Activated naive CD4-positive, alpha-beta T cell treated with anti-CD3 and anti-CD28 coated beads for 36 hours (primary cell): ENCODE results near the gene ZNF524. TPM values are rescaled to one million over a fixed set of nuclear protein-coding genes. Genes with fewer than 3 reads are reported as not detected.
"Not testable (repeated sequence)": the region's sequence is repeated elsewhere in the genome, so short reads cannot be mapped to it uniquely, and the experiment has no call there.

Experiments used
- CTCF ChIA-PET: fragments of 350-600 bp; sonication (Branson Sonifier 250); formaldehyde crosslinking; loops from one replicate; lab custom pipeline; 2021; ENCODE audit warnings: antibody characterized with exemption; lab: Charles Lee
- DNase-seq: peaks from one replicate; pipeline ENCODE4 v3.0.0-alpha.2; 2020
- H3K27ac Mint-ChIP-seq: one replicate; pipeline ENCODE4 v1.8.0; 2021; ENCODE audit warnings: mild to moderate bottlenecking, mixed read lengths
- H3K27me3 Mint-ChIP-seq: one replicate; pipeline ENCODE4 v1.8.0; 2021; ENCODE audit warnings: low read depth, mixed read lengths
- H3K36me3 Mint-ChIP-seq: one replicate; pipeline ENCODE4 v1.8.0; 2021; ENCODE audit warnings: low read depth, mixed read lengths
- H3K4me1 Mint-ChIP-seq: one replicate; pipeline ENCODE4 v1.8.0; 2021; ENCODE audit warnings: low read depth, mixed read lengths
- H3K4me3 Mint-ChIP-seq: one replicate; pipeline ENCODE4 v1.8.0; 2021; ENCODE audit warnings: mild to moderate bottlenecking, moderate library complexity, mixed read lengths
- H3K9me3 Mint-ChIP-seq: one replicate; pipeline ENCODE4 v1.8.0; 2021; ENCODE audit warnings: mixed read lengths
- intact Hi-C: fragments of 100-400 bp; cut with micrococcal nuclease; formaldehyde crosslinking; loops from one replicate; pipeline ENCODE4 v1.15.1; 2023
- total RNA-seq, 2 experiments: library from RNA; stranded (reverse); gene quantifications; one replicate each; pipeline ENCODE4 v1.2.3, GENCODE V29; 2021

Gene ZNF524
- total RNA-seq, 2 experiments from 2014 or later = 20.9 to 23.0 TPM

DNA sequence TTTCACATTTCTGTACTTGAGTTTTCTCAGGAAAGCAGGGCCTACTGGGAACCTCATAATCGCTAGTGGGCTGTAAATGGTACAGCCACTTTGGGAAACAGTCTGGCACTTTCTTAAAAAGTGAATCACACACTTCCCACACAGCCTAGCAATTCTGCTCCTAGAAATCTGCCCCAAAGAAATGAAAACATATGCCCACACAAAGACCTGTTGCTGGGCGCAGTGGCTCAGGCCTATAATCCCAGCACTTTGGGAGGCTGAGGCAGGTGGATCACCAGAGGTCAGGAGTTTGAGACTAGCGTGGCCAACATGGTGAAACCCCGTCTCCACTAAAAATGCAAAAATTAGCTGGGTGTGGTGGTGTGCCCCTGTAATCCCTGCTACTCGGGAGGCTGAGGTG, 30.6 kb upstream of the ZNF524 start:
- H3K27ac Mint-ChIP-seq, H3K9me3 Mint-ChIP-seq, intact Hi-C loops, DNase-seq, H3K36me3 Mint-ChIP-seq, H3K4me1 Mint-ChIP-seq, H3K4me3 Mint-ChIP-seq, H3K27me3 Mint-ChIP-seq: not testable (repeated sequence)
- CTCF ChIA-PET = interaction anchor here (0.7 kb wide), 1 partner anchor 717 kb away, joined by 3 read pairs; no protein-coding TSS in a partner anchor

- peaks cover 12% of the 10 kb centered on the region for H3K36me3 Mint-ChIP-seq
- H3K9me3 Mint-ChIP-seq, intact Hi-C loops, H3K27me3 Mint-ChIP-seq, DNase-seq, H3K4me3 Mint-ChIP-seq, H3K27ac Mint-ChIP-seq, H3K4me1 Mint-ChIP-seq: not testable (repeated sequence)
- CTCF ChIA-PET = interaction anchor here (1.1 kb wide), 1 partner anchor 59 kb away, joined by 3 read pairs; no protein-coding TSS in a partner anchor
These were observed 26.2 kb upstream of the ZNF524 start for GRCh38 chr19:55573929-55574328.

DNA sequence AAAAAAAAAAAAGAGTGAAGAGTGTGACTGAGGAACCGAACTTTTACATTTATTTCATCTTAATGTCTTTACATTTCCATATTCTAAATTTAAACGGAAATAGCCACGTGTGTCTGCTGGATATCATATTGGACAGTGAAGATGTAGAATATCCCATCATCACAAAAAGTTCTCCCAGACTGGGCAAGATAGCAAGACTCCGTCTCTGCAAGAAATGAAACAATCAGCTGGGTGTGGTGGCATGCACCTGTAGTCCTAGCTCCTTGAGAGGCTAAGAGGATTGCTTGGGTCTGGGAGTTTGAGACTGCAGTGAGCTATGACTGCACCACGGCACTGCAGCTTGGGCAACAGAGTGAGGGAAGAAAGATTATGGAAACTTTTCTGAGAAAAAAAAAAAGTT, 23.3 kb upstream of the ZNF524 start:
- H3K27me3 Mint-ChIP-seq = no peaks in the 10 kb centered on the region
- H3K4me3 Mint-ChIP-seq = no peak overlapping the region
- intact Hi-C loops = no loop called here
- no peak for DNase-seq
- peaks cover 18% of the 10 kb centered on the region for H3K36me3 Mint-ChIP-seq
- peaks cover 2% of the 10 kb centered on the region for H3K9me3 Mint-ChIP-seq
- H3K27ac Mint-ChIP-seq = no peak overlapping the region
- peaks cover 16% of the 10 kb centered on the region for H3K4me1 Mint-ChIP-seq
- CTCF ChIA-PET = no interaction called here

DNA sequence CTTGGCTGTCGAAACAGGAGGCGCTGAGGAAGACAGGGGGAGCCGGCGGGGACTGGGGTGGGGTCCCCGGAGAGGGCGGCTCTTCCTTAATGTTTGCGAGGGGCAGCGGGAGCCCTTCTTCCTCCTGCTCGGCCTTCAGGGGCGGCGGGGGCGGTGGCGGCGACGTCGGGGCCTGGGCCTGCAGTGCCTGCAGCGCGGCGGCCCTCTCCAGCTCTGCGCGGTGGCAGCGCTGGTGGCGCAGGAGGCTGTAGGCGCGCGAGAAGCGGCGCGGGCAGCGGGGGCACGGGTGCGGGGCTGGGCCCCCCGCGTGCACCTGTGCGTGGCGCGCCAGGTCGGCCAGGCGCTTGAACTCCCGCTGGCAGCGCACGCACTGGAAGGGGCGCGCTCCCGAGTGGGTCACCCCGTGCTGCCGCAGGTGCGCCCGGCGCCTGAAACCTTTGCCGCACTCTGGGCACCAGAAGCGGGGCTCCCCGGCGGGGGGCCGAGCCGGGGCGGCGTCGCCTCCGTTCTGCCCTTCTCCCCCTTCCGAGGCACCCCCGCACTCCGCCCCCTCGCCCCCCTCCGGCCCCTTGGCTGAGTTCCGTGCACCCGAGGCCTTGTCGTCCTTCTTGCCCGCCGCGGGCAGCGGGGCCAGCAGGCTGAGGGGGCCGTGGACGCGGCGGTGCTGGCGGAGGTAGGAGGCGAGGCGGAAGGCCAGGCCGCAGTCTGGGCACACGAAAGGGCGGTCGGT, 21.9 kb upstream of the ZNF524 start:
- Mint-ChIP-seq H3K27me3 (no peaks in the 10 kb centered on the region), H3K9me3 (peaks cover 2% of the 10 kb centered on the region), H3K4me1 (peaks cover 22% of the 10 kb centered on the region), H3K4me3 (no peak overlapping the region), H3K36me3 (peaks cover 18% of the 10 kb centered on the region), H3K27ac (no peak overlapping the region)
- CTCF ChIA-PET = no interaction called here
- DNase-seq = no peak
- intact Hi-C loops = no loop called here

DNA sequence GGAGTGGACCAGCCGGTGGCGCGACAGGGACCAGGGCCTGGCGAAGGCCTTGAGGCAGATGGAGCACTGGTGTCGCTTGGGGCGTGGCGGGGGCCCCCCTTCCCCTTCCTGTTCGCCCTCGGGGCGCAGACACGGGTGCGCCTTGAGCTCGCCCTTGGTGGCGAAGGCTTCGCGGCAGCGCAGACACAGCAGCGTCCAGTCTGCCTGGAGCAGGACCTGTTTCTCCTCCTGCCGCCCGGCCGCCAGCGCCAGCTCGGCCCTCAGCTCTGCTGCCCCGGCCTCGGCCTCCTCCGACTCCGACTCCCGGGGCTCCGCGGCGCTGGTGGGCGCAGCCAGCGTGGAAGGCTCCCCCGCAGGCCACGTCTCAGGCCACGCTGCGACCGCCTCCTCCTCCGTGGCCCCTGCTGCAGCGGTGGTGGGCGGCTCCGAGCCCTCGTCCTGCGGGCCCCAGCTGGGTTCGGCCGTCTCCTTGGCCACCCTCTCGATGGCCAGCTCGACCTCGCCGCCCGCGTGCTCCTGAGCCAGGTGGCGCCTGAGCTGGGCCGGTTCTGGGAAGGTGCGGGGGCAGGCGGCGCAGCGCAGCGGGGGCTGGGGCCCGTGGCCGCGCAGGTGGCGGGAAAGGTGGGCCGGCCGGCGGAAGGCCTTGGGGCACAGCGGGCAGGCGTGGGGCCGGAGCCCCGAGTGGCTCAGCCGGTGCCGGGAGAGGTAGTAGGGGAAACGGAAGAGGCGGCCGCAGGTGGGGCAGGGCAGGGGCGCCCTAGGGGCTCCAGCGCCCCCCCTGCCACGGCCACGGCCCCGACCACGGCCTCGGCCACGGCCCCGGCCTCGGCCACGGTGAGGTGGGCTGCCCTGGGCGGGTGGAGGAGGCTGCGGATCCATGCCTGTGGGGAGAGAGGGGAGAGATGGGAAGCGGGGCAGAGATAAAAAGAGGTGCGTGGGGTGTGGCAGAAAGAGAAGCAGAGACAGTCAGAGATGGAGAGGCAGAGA, 21.0 kb upstream of the ZNF524 start:
- H3K4me3 Mint-ChIP-seq = peak overlapping the region; percentile 76
- H3K9me3 Mint-ChIP-seq = peaks cover 2% of the 10 kb centered on the region
- H3K27ac Mint-ChIP-seq = peak overlapping the region; percentile 72
- peaks cover 22% of the 10 kb centered on the region for H3K4me1 Mint-ChIP-seq
- H3K36me3 Mint-ChIP-seq = peaks cover 18% of the 10 kb centered on the region
- CTCF ChIA-PET = no interaction called here
- DNase-seq = no peak
- intact Hi-C loops = no loop called here
- no peaks in the 10 kb centered on the region for H3K27me3 Mint-ChIP-seq

DNA sequence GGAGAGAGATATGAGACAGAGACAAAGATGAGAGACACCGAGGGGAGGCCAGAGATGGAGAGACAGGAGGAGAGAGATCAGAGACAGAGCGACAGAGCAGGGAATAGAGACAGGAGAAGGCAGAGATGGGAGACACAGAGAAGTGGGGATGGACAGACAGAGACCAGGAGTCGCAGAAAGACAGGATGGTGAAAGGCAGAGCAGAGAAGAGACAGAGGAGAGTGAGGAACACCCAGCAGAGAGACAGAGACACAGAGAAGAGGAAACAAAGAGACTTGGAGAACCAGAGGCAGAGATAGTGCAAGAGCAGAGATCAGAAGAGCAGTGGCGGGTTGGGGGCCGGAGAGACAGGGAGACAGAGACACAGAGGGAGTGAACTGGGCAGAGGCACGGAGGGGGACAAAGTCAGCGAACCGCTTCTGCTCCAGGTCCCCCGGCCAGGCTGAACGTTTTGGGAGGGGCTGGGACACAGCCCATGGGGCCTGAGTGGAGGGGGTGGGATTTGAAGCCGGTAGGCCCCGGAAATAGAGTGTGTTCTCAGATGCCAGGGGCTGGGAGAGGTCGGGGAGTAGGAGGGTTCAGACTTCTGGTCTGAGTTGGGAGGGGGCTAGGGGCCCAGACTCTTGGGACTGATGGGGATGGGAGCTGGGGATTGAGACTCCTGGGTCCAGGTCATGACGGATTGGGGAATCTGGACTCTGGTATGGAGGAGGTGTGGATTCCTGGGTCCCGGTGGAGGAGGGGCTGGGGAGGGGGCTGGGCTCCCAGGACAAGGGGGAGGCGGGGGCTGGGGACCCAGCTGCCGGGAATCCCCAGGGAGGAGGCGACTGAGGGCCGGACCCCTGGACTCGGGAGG, 20.1 kb upstream of the ZNF524 start:
- H3K36me3 Mint-ChIP-seq = peaks cover 18% of the 10 kb centered on the region
- peaks cover 2% of the 10 kb centered on the region for H3K9me3 Mint-ChIP-seq
- peaks cover 22% of the 10 kb centered on the region for H3K4me1 Mint-ChIP-seq
- intact Hi-C loops = loop anchor here (1.0 to 2.0 kb wide), 2 partner anchors 19 to 63 kb away; partner anchors contain the start of gene FIZ1
- no peak for DNase-seq
- H3K4me3 Mint-ChIP-seq = peak overlapping the region; percentile 76
- peak overlapping the region; percentile 72 for H3K27ac Mint-ChIP-seq
- H3K27me3 Mint-ChIP-seq = no peaks in the 10 kb centered on the region
- CTCF ChIA-PET = interaction anchor here (2.7 kb wide), 1 partner anchor 26 kb away, joined by 12 read pairs; the partner anchor contains the start of gene ZNF865

GRCh38 chr19:55580628-55581144, 19.4 kb upstream of the ZNF524 start, which contains the start of gene ZNF579:
Gene ZNF579 (minus strand): TSS chr19:55580848. CDS start chr19:55579639, 1,209 bp downstream.
- H3K9me3 Mint-ChIP-seq = peaks cover 2% of the 10 kb centered on the region
- H3K4me1 Mint-ChIP-seq = peaks cover 27% of the 10 kb centered on the region
- H3K36me3 Mint-ChIP-seq = peaks cover 18% of the 10 kb centered on the region
- CTCF ChIA-PET = interaction anchor here (1.8 to 2.7 kb wide), 2 partner anchors 25 to 77 kb away, joined by 7 to 12 read pairs; partner anchors contain the start of gene ZNF865
- peak within 1 kb of the TSS; percentile 76 for H3K4me3 Mint-ChIP-seq
- H3K27ac Mint-ChIP-seq = peak within 1 kb of the TSS; percentile 72
- DNase-seq = peak; percentile 89
- intact Hi-C loops = loop anchor here (1.0 to 2.0 kb wide), 2 partner anchors 18 to 63 kb away; partner anchors contain the start of gene FIZ1
- no peaks in the 10 kb centered on the region for H3K27me3 Mint-ChIP-seq

- CTCF ChIA-PET = interaction anchor here (0.6 to 2.7 kb wide), 4 partner anchors 25 to 906 kb away, joined by 4 to 12 read pairs (median 6); partner anchors contain the start of gene ZNF865
- peaks cover 31% of the 10 kb centered on the region for H3K4me1 Mint-ChIP-seq
- intact Hi-C loops = loop anchor here (2.0 kb wide), 1 partner anchor 18 kb away; the partner anchor contains the start of gene FIZ1
- H3K27ac Mint-ChIP-seq = peak overlapping the region; percentile 72
- peak overlapping the region; percentile 76 for H3K4me3 Mint-ChIP-seq
- DNase-seq = peak; percentile 48
- peaks cover 18% of the 10 kb centered on the region for H3K36me3 Mint-ChIP-seq
- no peaks in the 10 kb centered on the region for H3K27me3 Mint-ChIP-seq
- peaks cover 2% of the 10 kb centered on the region for H3K9me3 Mint-ChIP-seq
These were observed 18.8 kb upstream of the ZNF524 start for GRCh38 chr19:55581145-55581822.

- intact Hi-C loops = loop anchor here (2.0 kb wide), 1 partner anchor 17 kb away; the partner anchor contains the start of gene FIZ1
- Mint-ChIP-seq H3K36me3 (peaks cover 15% of the 10 kb centered on the region), H3K27me3 (no peaks in the 10 kb centered on the region), H3K9me3 (peaks cover under 1% of the 10 kb centered on the region), H3K4me1 (peaks cover 37% of the 10 kb centered on the region), H3K27ac (no peak overlapping the region), H3K4me3 (peak overlapping the region; percentile 3)
- DNase-seq = no peak
- CTCF ChIA-PET = interaction anchor here (0.6 to 2.7 kb wide), 4 partner anchors 24 to 906 kb away, joined by 4 to 12 read pairs (median 6); partner anchors contain the start of gene ZNF865
These were observed 18.3 kb upstream of the ZNF524 start for GRCh38 chr19:55581823-55582223.

DNA sequence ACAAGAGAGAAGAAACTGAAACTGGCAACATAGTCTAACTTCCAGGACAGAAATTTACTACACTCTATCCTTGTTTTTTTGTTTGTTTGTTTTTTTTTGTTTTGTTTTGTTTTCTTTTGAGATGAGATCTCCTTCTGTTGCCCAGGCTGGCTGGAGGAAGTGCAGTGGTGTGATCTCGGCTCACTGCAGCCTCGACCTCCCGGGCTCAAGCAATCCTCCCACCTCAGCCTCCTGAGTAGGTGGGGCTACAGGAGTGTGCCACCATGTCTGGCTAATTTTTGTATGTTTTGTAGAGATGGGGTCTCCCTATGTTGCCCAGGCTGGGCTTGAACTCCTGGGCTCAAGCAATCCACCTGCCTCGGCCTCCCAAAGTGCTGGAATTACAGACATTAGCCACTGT, 17.8 kb upstream of the ZNF524 start:
- intact Hi-C loops, H3K4me3 Mint-ChIP-seq, H3K9me3 Mint-ChIP-seq, H3K27ac Mint-ChIP-seq, DNase-seq, H3K27me3 Mint-ChIP-seq: not testable (repeated sequence)
- peaks cover 40% of the 10 kb centered on the region for H3K4me1 Mint-ChIP-seq
- peaks cover 10% of the 10 kb centered on the region for H3K36me3 Mint-ChIP-seq
- CTCF ChIA-PET = interaction anchor here (1.8 to 2.7 kb wide), 2 partner anchors 24 to 78 kb away, joined by 7 to 12 read pairs; partner anchors contain the start of gene ZNF865
